HEK293T (cell line): Measurements from ENCODE around the gene OR2V2.

Source experiments
- BHLHE40 ChIP-seq: fragments of 450-650 bp; IDR thresholded peaks from 2 replicates; pipeline ENCODE4 v1.6.1; 2016; ENCODE audit warnings: mild to moderate bottlenecking, moderate library complexity, borderline replicate concordance
- TARDBP ChIP-seq: fragments of 450-650 bp; IDR thresholded peaks from 2 replicates; pipeline ENCODE4 v1.6.1; 2016

DNA sequence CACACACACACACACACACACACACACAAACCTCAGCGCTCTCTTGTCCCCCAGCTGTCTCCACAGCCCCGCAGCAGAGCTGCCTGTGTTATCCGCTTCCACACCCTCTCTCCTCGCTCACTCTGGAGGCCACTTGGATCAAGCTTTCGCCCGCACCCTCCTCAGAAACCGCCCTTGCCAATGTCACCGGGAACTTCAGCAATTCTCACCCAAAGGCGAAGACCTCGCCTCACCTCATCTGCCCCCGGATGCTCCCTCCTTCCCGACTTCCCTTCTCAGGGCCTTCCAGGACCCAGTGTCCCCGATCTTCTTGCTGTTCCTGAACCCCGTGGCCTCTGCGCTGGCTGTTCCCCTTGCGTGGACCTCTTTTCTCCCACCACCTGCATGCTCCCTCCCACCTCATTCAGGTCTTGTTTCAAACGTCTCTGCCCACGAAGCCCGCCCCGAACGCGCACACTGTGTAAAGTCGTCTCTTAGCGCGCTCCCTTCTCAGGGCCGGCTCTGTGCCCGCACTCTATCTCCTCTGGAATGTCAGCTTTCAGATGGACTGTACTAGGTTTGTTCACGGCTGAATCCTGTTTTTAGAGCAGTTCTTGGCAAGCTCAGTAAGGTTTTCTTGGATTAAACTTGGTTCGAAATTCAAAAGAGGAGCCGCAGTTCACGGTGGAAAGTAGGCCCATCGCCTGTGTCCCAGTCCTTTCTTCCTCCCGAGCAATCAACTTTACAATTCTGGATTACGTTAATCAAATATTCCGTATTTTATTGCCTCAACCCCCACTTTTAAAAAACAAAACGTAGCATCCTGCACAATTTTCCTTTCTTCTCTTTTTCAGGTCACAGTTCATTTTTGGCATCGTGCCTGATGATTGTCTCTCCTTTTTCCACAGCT lies 58.6 kb downstream of the OR2V2 start:
- TF ChIP-seq BHLHE40 (no peak), TARDBP (no peak)
